ENCODE results near the gene CERS6.

- TF ChIP-seq CTCF (IDR thresholded peaks at IDR 0.05) (no peak), POLR2A (IDR thresholded peaks at IDR 0.05) (no peak)
These were observed 106.9 kb downstream of the CERS6 start for GRCh38 chr2:168562971-168563370.
